IMR-90 (cell line): ENCODE results near the gene HOXB7. TPM values are rescaled to one million over a fixed set of nuclear protein-coding genes. Genes with fewer than 3 reads are reported as not detected.

Source experiments
- ATAC-seq: fragments of 200-7000 bp; cut with Tn5 transposase; 2 replicates; pipeline ENCODE4 v1.9.1; 2020; ENCODE audit warnings: low read depth, mild to moderate bottlenecking, moderate library complexity
- BruUV-seq: library from RNA; stranded (reverse); fragments of 400-500 nt; replicated peaks from 2 replicates; lab custom pipeline; 2021; lab: Mats Ljungman, UMichigan
- CTCF ChIA-PET: fragments of 300-600 bp; formaldehyde crosslinking; extraction: SDS; loops from one replicate; lab custom pipeline; 2021; ENCODE audit warnings: antibody characterized with exemption; lab: Yijun Ruan, JAX
- POLR2A ChIA-PET: fragments of 300-600 bp; sonication (Branson Sonifier 250); formaldehyde crosslinking; loops from one replicate; lab custom pipeline; 2022; ENCODE audit warnings: antibody characterized with exemption; ENCODE audit not compliant: unreplicated experiment; lab: Charles Lee
- DNase-seq: peaks from one replicate; pipeline ENCODE4 v3.0.0; 2013
- H2AFZ ChIP-seq: replicated peaks from 2 replicates; pipeline ENCODE3; 2013; ENCODE audit warnings: low read length, mild to moderate bottlenecking; ENCODE audit not compliant: poor library complexity
- H2AK5ac ChIP-seq: 2 replicates; pipeline ENCODE4 v1.6.1; 2013; ENCODE audit warnings: low read depth, low read length, inconsistent platforms
- H2AK9ac ChIP-seq: replicated peaks from 2 replicates; pipeline ENCODE3; 2013; ENCODE audit warnings: mild to moderate bottlenecking, low read depth, low read length, moderate library complexity; ENCODE audit not compliant: poor library complexity
- H2BK120ac ChIP-seq: 2 replicates; pipeline ENCODE4 v1.6.1; 2013; ENCODE audit warnings: low read depth, low read length, inconsistent platforms
- H2BK15ac ChIP-seq: 3 replicates; pipeline ENCODE4 v1.6.1; 2013; ENCODE audit warnings: low read depth, low read length, inconsistent platforms
- H2BK20ac ChIP-seq: 2 replicates; pipeline ENCODE4 v1.6.1; 2013; ENCODE audit warnings: low read depth, mild to moderate bottlenecking, inconsistent platforms, low read length, moderate library complexity
- H2BK5ac ChIP-seq: 2 replicates; pipeline ENCODE4 v1.6.1; 2013; ENCODE audit warnings: mild to moderate bottlenecking, low read depth, low read length, inconsistent platforms; ENCODE audit not compliant: poor library complexity, severe bottlenecking
- H3K14ac ChIP-seq: replicated peaks from 2 replicates; pipeline ENCODE4 v1.6.1; 2013; ENCODE audit warnings: low read depth, low read length, inconsistent platforms
- H3K18ac ChIP-seq: 2 replicates; pipeline ENCODE4 v1.6.1; 2013; ENCODE audit warnings: low read depth, low read length, control low read depth
- H3K23ac ChIP-seq: 2 replicates; pipeline ENCODE4 v1.6.1; 2013; ENCODE audit warnings: low read depth, low read length, inconsistent platforms
- H3K27ac ChIP-seq: 2 replicates; pipeline ENCODE4 v1.5.1; 2013; ENCODE audit warnings: mild to moderate bottlenecking, control low read depth, low read length; ENCODE audit not compliant: insufficient read depth
- H3K27me3 ChIP-seq: 2 replicates; pipeline ENCODE4 v1.6.1; 2013; ENCODE audit warnings: low read length; ENCODE audit not compliant: control insufficient read depth, insufficient read depth
- H3K36me3 ChIP-seq: 2 replicates; pipeline ENCODE4 v1.6.1; 2013; ENCODE audit warnings: low read length, mixed read lengths; ENCODE audit not compliant: control insufficient read depth, insufficient read depth
- H3K4ac ChIP-seq: 2 replicates; pipeline ENCODE4 v1.6.1; 2013; ENCODE audit warnings: low read depth, low read length, inconsistent platforms
- H3K4me1 ChIP-seq: 2 replicates; pipeline ENCODE4 v1.6.1; 2013; ENCODE audit warnings: low read length, mixed read lengths; ENCODE audit not compliant: control insufficient read depth, insufficient read depth
- H3K4me2 ChIP-seq: 2 replicates; pipeline ENCODE4 v1.6.1; 2013; ENCODE audit warnings: low read depth, mild to moderate bottlenecking, control low read depth, low read length, moderate library complexity
- H3K4me3 ChIP-seq: 2 replicates; pipeline ENCODE4 v1.5.1; 2013; ENCODE audit warnings: low read depth, mild to moderate bottlenecking, control low read depth, low read length, moderate library complexity; ENCODE audit not compliant: insufficient read depth
- H3K56ac ChIP-seq: 2 replicates; pipeline ENCODE4 v1.6.1; 2013; ENCODE audit warnings: low read length, inconsistent platforms; ENCODE audit not compliant: insufficient read depth; ENCODE audit errors: extremely low read depth
- H3K79me1 ChIP-seq, 2 experiments: 2 replicates each; pipeline ENCODE4 v1.6.1; 2013; ENCODE audit warnings: low read length in 2 of 2, inconsistent platforms in 1 of 2, low read depth in 1 of 2
- H3K9ac ChIP-seq: 2 replicates; pipeline ENCODE4 v1.6.1; 2013; ENCODE audit warnings: low read depth, low read length, control low read depth
- H3K9me1 ChIP-seq: 2 replicates; pipeline ENCODE4 v1.6.1; 2013; ENCODE audit warnings: low read length, inconsistent platforms; ENCODE audit not compliant: insufficient read depth
- H3K9me3 ChIP-seq: 2 replicates; pipeline ENCODE4 v1.6.1; 2013; ENCODE audit warnings: low read length; ENCODE audit not compliant: control insufficient read depth, insufficient read depth
- H4K20me1 ChIP-seq: 2 replicates; pipeline ENCODE4 v1.6.1; 2013; ENCODE audit warnings: low read length, inconsistent platforms; ENCODE audit not compliant: insufficient read depth
- H4K5ac ChIP-seq: 2 replicates; pipeline ENCODE4 v1.6.1; 2013; ENCODE audit warnings: mild to moderate bottlenecking, low read depth, low read length, control low read depth
- H4K8ac ChIP-seq, 2 experiments: 2 replicates each; pipeline ENCODE4 v1.6.1; 2013; ENCODE audit warnings: low read depth in 2 of 2, low read length in 2 of 2, control low read depth in 1 of 2, inconsistent platforms in 1 of 2
- H4K91ac ChIP-seq: 2 replicates; pipeline ENCODE4 v1.6.1; 2013; ENCODE audit warnings: low read depth, low read length, inconsistent platforms; ENCODE audit not compliant: insufficient read depth
- BHLHE40 ChIP-seq: fragments of 150-350 bp; IDR thresholded peaks from 2 replicates; pipeline ENCODE4 v1.6.1; 2016; ENCODE audit warnings: mild to moderate bottlenecking, low read depth, low read length
- CEBPB ChIP-seq: IDR thresholded peaks from 2 replicates; pipeline ENCODE4 v1.6.1; 2012; ENCODE audit warnings: low read depth, low read length, improper control_type of control experiment
- CHD1 ChIP-seq: IDR thresholded peaks from 2 replicates; pipeline ENCODE4 v1.6.1; 2012; ENCODE audit warnings: low read depth, low read length, improper control_type of control experiment
- FOS ChIP-seq: fragments of 150-350 bp; IDR thresholded peaks from 2 replicates; pipeline ENCODE4 v1.6.1; 2016; ENCODE audit warnings: low read depth, low read length
- MAFK ChIP-seq: IDR thresholded peaks from 2 replicates; pipeline ENCODE4 v1.6.1; 2012; ENCODE audit warnings: low read depth, low read length, improper control_type of control experiment
- MAZ ChIP-seq: IDR thresholded peaks from 2 replicates; pipeline ENCODE4 v1.6.1; 2012; ENCODE audit warnings: low read depth, mild to moderate bottlenecking, low read length, improper control_type of control experiment, moderate library complexity, borderline replicate concordance
- MXI1 ChIP-seq: IDR thresholded peaks from 2 replicates; pipeline ENCODE4 v1.6.1; 2012; ENCODE audit warnings: low read depth, mild to moderate bottlenecking, low read length, moderate library complexity, borderline replicate concordance
- NFE2L2 ChIP-seq: fragments of 150-350 bp; IDR thresholded peaks from 2 replicates; pipeline ENCODE4 v1.6.1; 2016; ENCODE audit warnings: low read depth, mild to moderate bottlenecking, low read length
- POLR2A ChIP-seq: IDR thresholded peaks from 2 replicates; pipeline ENCODE4 v1.6.1; 2012; ENCODE audit warnings: mild to moderate bottlenecking, low read depth, low read length
- RAD21 ChIP-seq: IDR thresholded peaks from 2 replicates; pipeline ENCODE4 v1.6.1; 2012; ENCODE audit warnings: low read length, improper control_type of control experiment
- RCOR1 ChIP-seq: IDR thresholded peaks from 2 replicates; pipeline ENCODE4 v1.6.1; 2012; ENCODE audit warnings: mild to moderate bottlenecking, low read length, improper control_type of control experiment; ENCODE audit not compliant: insufficient replicate concordance
- RFX5 ChIP-seq: IDR thresholded peaks from 2 replicates; pipeline ENCODE4 v1.8.0; 2012; ENCODE audit warnings: low read depth, mild to moderate bottlenecking, low read length, moderate library complexity
- SMC3 ChIP-seq: fragments of 150-350 bp; IDR thresholded peaks from 2 replicates; pipeline ENCODE4 v1.6.1; 2016; ENCODE audit warnings: low read depth, mild to moderate bottlenecking, antibody characterized with exemption, low read length, moderate library complexity
- USF2 ChIP-seq: fragments of 150-350 bp; IDR thresholded peaks from 2 replicates; pipeline ENCODE4 v1.6.1; 2017; ENCODE audit warnings: mild to moderate bottlenecking, antibody characterized with exemption, low read length, low read depth
- WGBS, 2 experiments: methylation state at CpG; one replicate each; pipeline versions ENCODE4 v1.1.5 to v1.1.7; 2013; ENCODE audit warnings: missing lambda C conversion rate in 2 of 2; ENCODE audit not compliant: insufficient read length in 1 of 2; ENCODE audit errors: extremely low coverage in 2 of 2; 5-methylcytosine and 5-hydroxymethylcytosine counted together
- dilution Hi-C: fragments of 300-500 bp; cut with HindIII; formaldehyde crosslinking; loops from one replicate; pipeline ENCODE4 v1.14.3; 2018; ENCODE audit warnings: low sequenced_read_pairs; ENCODE audit not compliant: unreplicated experiment
- in situ Hi-C: fragments of 300-500 bp; cut with MboI; formaldehyde crosslinking; loops from 3 replicates; pipeline ENCODE4 v1.14.3; 2019; ENCODE audit warnings: low sequenced_read_pairs, inconsistent platforms, mixed read lengths
- intact Hi-C: fragments of 100-400 bp; cut with micrococcal nuclease; formaldehyde crosslinking; loops from 2 replicates; pipeline ENCODE4 v1.10.0; 2022
- polyA plus RNA-seq, 3 experiments: library from polyadenylated mRNA; depleted of rRNA; stranded (reverse); fragments of >200 nt; gene quantifications; 2 replicates each; pipeline ENCODE4 v1.2.3, GENCODE V29; 2012; ENCODE audit warnings: low replicate concordance in 1 of 3
- total RNA-seq: library from RNA; depleted of rRNA; stranded (reverse); fragments of >200 nt; gene quantifications from 2 replicates; pipeline ENCODE4 v1.2.3, GENCODE V29; 2012
- TF ChIP-seq, protein P1 (sequence below): fragments of 150-350 bp; IDR thresholded peaks from 2 replicates; pipeline ENCODE4 v1.6.1; 2016; ENCODE audit warnings: low read depth, mild to moderate bottlenecking, low read length, moderate library complexity, borderline replicate concordance

Gene HOXB7
- total and polyA plus RNA-seq, 2 of the 4 experiments (the other 2 are of a cell fraction), result 1.8 to 6.7 TPM

DNA sequence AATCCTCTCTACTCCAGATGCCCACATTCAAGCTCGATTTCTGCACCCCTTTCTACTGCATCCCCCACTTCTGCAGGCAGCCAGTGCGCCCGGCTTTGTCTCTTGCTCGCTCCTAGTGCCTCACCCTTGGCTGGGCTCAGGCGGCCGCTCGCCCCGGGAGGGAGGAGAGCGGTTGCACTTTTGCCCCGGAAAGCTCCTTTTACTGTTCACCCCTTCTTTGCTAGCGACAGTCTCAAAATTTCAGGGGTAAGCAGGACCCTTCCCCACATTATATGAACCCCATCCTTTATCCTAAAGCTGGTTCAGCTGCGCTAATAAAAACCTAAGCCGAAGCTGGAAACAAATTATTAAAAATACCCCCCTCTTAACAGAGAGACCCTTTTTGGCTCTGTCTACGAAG lies 18.2 kb downstream of the HOXB7 start:
- ChIA-PET CTCF (interaction anchor here (0.6 to 1.8 kb wide), 8 partner anchors 10 to 257 kb away, joined by 3 to 6 read pairs (median 4); no protein-coding TSS in a partner anchor), POLR2A (interaction anchor here (0.6 to 3.1 kb wide), 9 partner anchors 10 to 257 kb away, joined by 3 to 14 read pairs (median 4); no protein-coding TSS in a partner anchor)
- H2BK5ac ChIP-seq, result peak overlapping the region; percentile 99
- peaks cover 9% of the 10 kb centered on the region for H3K4me1 ChIP-seq
- H2AK5ac ChIP-seq, result peak overlapping the region; percentile 82
- peak overlapping the region; percentile 29 for H2AK9ac ChIP-seq
- H4K8ac ChIP-seq, result peak overlapping the region; percentile 78 to 99
- no peak overlapping the region for H2AFZ ChIP-seq
- H3K23ac ChIP-seq, result peak overlapping the region; percentile 99
- WGBS, 2 experiments, result 0% methylated on average over 2 of the region's 14 CpGs; no CpG with 5 or more reads in 1 of the 2 experiments
- dilution Hi-C loops (no loop called here), intact Hi-C loops (loop anchor here (2.0 kb wide), 1 partner anchor 22 kb away; no protein-coding TSS in a partner anchor), in situ Hi-C loops (loop anchor here (10.0 kb wide), 1 partner anchor 568 kb away; no protein-coding TSS in a partner anchor)
- H3K4ac ChIP-seq, result peak overlapping the region; percentile 95
- DNase-seq (peak; percentile 10), ATAC-seq (no peak)
- 0 out of 2 replicates have a peak overlapping the region, but pooled peaks have one; percentile 52 for H2BK20ac ChIP-seq
- BruUV-seq, result no TSS peak
- peak overlapping the region; percentile 50; the same call in 1 of the 2 replicates for H4K5ac ChIP-seq
- H4K91ac ChIP-seq, result peak overlapping the region; percentile 99
- H3K79me1 ChIP-seq, result no peaks in the 10 kb centered on the region
- H3K9me3 ChIP-seq, result no peaks in the 10 kb centered on the region
- peak overlapping the region; percentile 91 for H3K4me3 ChIP-seq
- H3K9me1 ChIP-seq, result no peaks in the 10 kb centered on the region
- H3K36me3 ChIP-seq, result peaks cover 18% of the 10 kb centered on the region; the same call in 1 of the 2 replicates
- H3K14ac ChIP-seq, result peak overlapping the region; percentile 98
- H3K9ac ChIP-seq, result peak overlapping the region; percentile 100
- H3K56ac ChIP-seq, result peak overlapping the region; percentile 100
- H2BK15ac ChIP-seq, result peak overlapping the region; percentile 77; the same call in 2 of the 3 replicates
- H3K27ac ChIP-seq, result peak overlapping the region; percentile 99
- H3K27me3 ChIP-seq, result no peaks in the 10 kb centered on the region
- peak overlapping the region; percentile 81 for H3K4me2 ChIP-seq
- H2BK120ac ChIP-seq, result peak overlapping the region; percentile 93
- H4K20me1 ChIP-seq, result peaks cover 7% of the 10 kb centered on the region; the same call in 1 of the 2 replicates
- peak overlapping the region; percentile 73 for H3K18ac ChIP-seq
- TF ChIP-seq BHLHE40 (no peak), MXI1 (no peak), RAD21 (no peak), FOS (no peak), RCOR1 (no peak), RFX5 (no peak), MAZ (no peak), SMC3 (no peak), NFE2L2 (no peak), USF2 (no peak), CEBPB (no peak), CHD1 (no peak), POLR2A (no peak), MAFK (no peak)
- TF ChIP-seq, protein P1, sequence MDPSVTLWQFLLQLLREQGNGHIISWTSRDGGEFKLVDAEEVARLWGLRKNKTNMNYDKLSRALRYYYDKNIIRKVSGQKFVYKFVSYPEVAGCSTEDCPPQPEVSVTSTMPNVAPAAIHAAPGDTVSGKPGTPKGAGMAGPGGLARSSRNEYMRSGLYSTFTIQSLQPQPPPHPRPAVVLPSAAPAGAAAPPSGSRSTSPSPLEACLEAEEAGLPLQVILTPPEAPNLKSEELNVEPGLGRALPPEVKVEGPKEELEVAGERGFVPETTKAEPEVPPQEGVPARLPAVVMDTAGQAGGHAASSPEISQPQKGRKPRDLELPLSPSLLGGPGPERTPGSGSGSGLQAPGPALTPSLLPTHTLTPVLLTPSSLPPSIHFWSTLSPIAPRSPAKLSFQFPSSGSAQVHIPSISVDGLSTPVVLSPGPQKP, result no peak
